Inferior parietal cortex (tissue), 1 donor: ENCODE results near the gene CCR5AS.

ENCODE experiments used
- DNase-seq: peaks from one replicate; pipeline ENCODE4 v3.0.0-alpha.2; 2016; ENCODE audit errors: extremely low spot score

The CCR5AS gene

GRCh38 chr3:46380471-46381221 is 26.2 kb downstream of the CCR5AS start:
- DNase-seq: no peak

GRCh38 chr3:46378426-46378942 is 28.4 kb downstream of the CCR5AS start:
- peak; percentile 75 for DNase-seq

- no peak for DNase-seq
These were observed 31.1 kb downstream of the CCR5AS start for GRCh38 chr3:46375814-46376213.

GRCh38 chr3:46375218-46375617 is 31.6 kb downstream of the CCR5AS start:
- no peak for DNase-seq

GRCh38 chr3:46374755-46375154 is 32.1 kb downstream of the CCR5AS start:
- DNase-seq: no peak

- no peak for DNase-seq
These were observed 34.1 kb downstream of the CCR5AS start for GRCh38 chr3:46372492-46373359.

GRCh38 chr3:46371519-46372340 is 35.1 kb downstream of the CCR5AS start:
- DNase-seq: no peak

- no peak for DNase-seq
These were observed 35.9 kb downstream of the CCR5AS start, which contains the start of gene CCR5 for GRCh38 chr3:46370839-46371518. Gene CCR5 (plus strand): TSS chr3:46370946. CDS start chr3:46372903, 1,957 bp downstream.

- no peak for DNase-seq
These were observed 37.2 kb downstream of the CCR5AS start for GRCh38 chr3:46369675-46370132.

- DNase-seq: no peak
These were observed 37.7 kb downstream of the CCR5AS start for GRCh38 chr3:46369151-46369550.

GRCh38 chr3:46368569-46368968 is 38.3 kb downstream of the CCR5AS start:
- DNase-seq: no peak

- DNase-seq: no peak
These were observed 39.1 kb downstream of the CCR5AS start for GRCh38 chr3:46367811-46368210.

GRCh38 chr3:46365737-46366524 is 40.9 kb downstream of the CCR5AS start:
- DNase-seq: no peak

GRCh38 chr3:46365041-46365440 is 41.8 kb downstream of the CCR5AS start:
- DNase-seq: no peak

GRCh38 chr3:46361408-46362283 is 45.2 kb downstream of the CCR5AS start:
- DNase-seq: no peak

- no peak for DNase-seq
These were observed 46.0 kb downstream of the CCR5AS start for GRCh38 chr3:46360907-46361306.

- peak; percentile 78 for DNase-seq
These were observed 47.0 kb downstream of the CCR5AS start for GRCh38 chr3:46359733-46360493.

- no peak for DNase-seq
These were observed 48.4 kb downstream of the CCR5AS start for GRCh38 chr3:46358466-46358865.
